HepG2 (cell line): Measurements from ENCODE around the gene CTNND2. TPM values are rescaled to one million over a fixed set of nuclear protein-coding genes. Genes with fewer than 3 reads are reported as not detected.

Source experiments
- ATAC-seq: fragments of 200-7000 bp; cut with Tn5 transposase; 3 replicates; pipeline ENCODE4 v1.9.1; 2020; ENCODE audit warnings: mild to moderate bottlenecking, moderate library complexity
- BruUV-seq: library from RNA; stranded (reverse); fragments of 400-500 nt; replicated peaks from 2 replicates; lab custom pipeline; 2021; lab: Mats Ljungman, UMichigan
- CTCF ChIA-PET: fragments of 300-600 bp; formaldehyde crosslinking; extraction: SDS; loops from one replicate; lab custom pipeline; 2021; ENCODE audit warnings: low total read pairs, inconsistent platforms, low intra/inter-chr PET ratio; lab: Yijun Ruan, JAX
- POLR2A ChIA-PET: fragments of 350-600 bp; sonication (Branson Sonifier 250); formaldehyde crosslinking; loops from one replicate; lab custom pipeline; 2020; ENCODE audit warnings: antibody characterized with exemption, inconsistent platforms; lab: Yijun Ruan, JAX
- DNase-seq: peaks from one replicate; pipeline ENCODE4 v3.0.0-alpha.2; 2015; ENCODE audit warnings: low spot score
- FAIRE-seq: peaks from 3 replicates; lab custom pipeline; 2011; peaks lifted over from hg19 to GRCh38; lab: Jason Lieb, UNC
- H2AFZ ChIP-seq: one replicate; pipeline ENCODE4 v1.6.1; 2011; ENCODE audit warnings: low read length, inconsistent platforms
- H3K27ac ChIP-seq: fragments of 300-600 bp; 3 replicates; pipeline ENCODE4 v1.8.0; 2011; ENCODE audit warnings: mixed run types, mild to moderate bottlenecking, mixed read lengths, low read length, inconsistent platforms; ENCODE audit not compliant: insufficient read depth; ENCODE audit errors: extremely low read length
- H3K27me3 ChIP-seq, 2 experiments: fragments of 200-600 bp in 1 of 2; 2 replicates in 1 of 2; 3 replicates in 1 of 2; pipeline versions ENCODE4 v1.6.0 to v1.8.0; 2011; ENCODE audit warnings: low read length in 2 of 2, mild to moderate bottlenecking in 2 of 2, moderate library complexity in 2 of 2, inconsistent platforms in 1 of 2; ENCODE audit not compliant: insufficient read depth in 2 of 2, control insufficient read depth in 1 of 2
- H3K36me3 ChIP-seq, 2 experiments: fragments of 200-600 bp in 1 of 2; replicated peaks in 1 of 2; 2 replicates in 1 of 2; 3 replicates in 1 of 2; pipeline versions ENCODE4 v1.5.1 to v1.8.0; 2011; ENCODE audit warnings: low read length in 2 of 2, inconsistent platforms in 1 of 2; ENCODE audit not compliant: insufficient read depth in 2 of 2, control insufficient read depth in 1 of 2
- H3K4me1 ChIP-seq: 2 replicates; pipeline ENCODE4 v1.5.1; 2012; ENCODE audit warnings: low read length, inconsistent platforms; ENCODE audit not compliant: insufficient read depth
- H3K4me2 ChIP-seq: 2 replicates; pipeline ENCODE4 v1.6.0; 2011; ENCODE audit warnings: low read depth, low read length, inconsistent platforms
- H3K4me3 ChIP-seq, 3 experiments: fragments of 200-600 bp in 1 of 3; sonication (generic), shearing (Covaris generic) in 1 of 3; replicated peaks in 1 of 3; 2 replicates each; pipeline ENCODE4 v1.5.1; 2011 to 2016; ENCODE audit warnings: low read length in 3 of 3, inconsistent platforms in 2 of 3, low read depth in 2 of 3, mild to moderate bottlenecking in 2 of 3, control low read depth in 1 of 3, mixed read lengths in 1 of 3; ENCODE audit not compliant: insufficient read depth in 1 of 3
- H3K79me2 ChIP-seq: one replicate; pipeline ENCODE4 v1.6.1; 2011; ENCODE audit warnings: low read length, inconsistent platforms; ENCODE audit not compliant: insufficient read depth
- H3K9ac ChIP-seq: 2 replicates; pipeline ENCODE4 v1.6.0; 2011; ENCODE audit warnings: mild to moderate bottlenecking, low read depth, low read length, inconsistent platforms; ENCODE audit not compliant: insufficient read depth
- H3K9me3 ChIP-seq: 2 replicates; pipeline ENCODE4 v1.5.1; 2012; ENCODE audit warnings: mild to moderate bottlenecking, low read length
- H4K20me1 ChIP-seq: 2 replicates; pipeline ENCODE4 v1.6.0; 2011; ENCODE audit warnings: inconsistent platforms, mild to moderate bottlenecking, low read length, moderate library complexity; ENCODE audit not compliant: insufficient read depth
- CENPX ChIP-seq: sonication (generic); formaldehyde crosslinking; IDR thresholded peaks from 2 replicates; pipeline ENCODE4 v1.9.0; 2021; ENCODE audit warnings: mild to moderate bottlenecking, missing genetic modification reagents, moderate library complexity
- EEA1 ChIP-seq: sonication (generic); formaldehyde crosslinking; IDR thresholded peaks from 2 replicates; pipeline ENCODE4 v1.5.1; 2020; ENCODE audit warnings: mild to moderate bottlenecking, missing genetic modification reagents, borderline replicate concordance
- ETV5 ChIP-seq: IDR thresholded peaks from 2 replicates; pipeline ENCODE4 v1.6.1; 2018; ENCODE audit warnings: missing biosample characterization, missing genetic modification reagents, inconsistent platforms, borderline replicate concordance
- FOXP1 ChIP-seq, 2 experiments: fragments of 450-650 bp in 1 of 2; IDR thresholded peaks; 2 replicates each; pipeline ENCODE4 v1.6.1; 2017 to 2018; ENCODE audit warnings: antibody characterized with exemption in 1 of 2
- HDAC1 ChIP-seq: sonication (generic); formaldehyde crosslinking; IDR thresholded peaks from 2 replicates; pipeline ENCODE4 v1.5.1; 2020; ENCODE audit warnings: mild to moderate bottlenecking, missing genetic modification reagents
- HNF4A ChIP-seq: sonication (generic); formaldehyde crosslinking; IDR thresholded peaks from 2 replicates; pipeline ENCODE4 v1.4.0; 2020; ENCODE audit warnings: missing genetic modification reagents
- IKZF4 ChIP-seq: sonication (generic); formaldehyde crosslinking; IDR thresholded peaks from 2 replicates; pipeline ENCODE4 v1.5.1; 2020; ENCODE audit warnings: borderline replicate concordance, mild to moderate bottlenecking, low read depth, missing genetic modification reagents; ENCODE audit errors: not compliant biosample characterization
- ISX ChIP-seq: sonication (generic); formaldehyde crosslinking; conservative IDR thresholded peaks from 2 replicates; pipeline ENCODE4 v1.5.0; 2020; ENCODE audit warnings: missing genetic modification reagents
- JARID2 ChIP-seq: sonication (generic); formaldehyde crosslinking; IDR thresholded peaks from 2 replicates; pipeline ENCODE4 v1.8.1; 2023; ENCODE audit warnings: missing genetic modification reagents, inconsistent platforms; ENCODE audit not compliant: insufficient replicate concordance
- KDM5B ChIP-seq: sonication (generic); formaldehyde crosslinking; IDR thresholded peaks from 2 replicates; pipeline ENCODE4 v1.4.0; 2020; ENCODE audit warnings: missing genetic modification reagents, mild to moderate bottlenecking, borderline replicate concordance
- RFX3 ChIP-seq: IDR thresholded peaks from 2 replicates; pipeline ENCODE4 v1.6.1; 2016; ENCODE audit warnings: missing biosample characterization, missing genetic modification reagents
- RFX5 ChIP-seq: IDR thresholded peaks from 2 replicates; pipeline ENCODE4 v1.6.1; 2011; ENCODE audit warnings: low read depth, low read length, improper control_type of control experiment
- SIX1 ChIP-seq: sonication (generic); formaldehyde crosslinking; IDR thresholded peaks from 2 replicates; pipeline ENCODE4 v1.4.0; 2020; ENCODE audit warnings: missing genetic modification reagents, borderline replicate concordance
- TEAD3 ChIP-seq: optimal IDR thresholded peaks from 2 replicates; pipeline ENCODE3; 2016; ENCODE audit warnings: borderline replicate concordance
- TOE1 ChIP-seq: sonication (generic); formaldehyde crosslinking; IDR thresholded peaks from 2 replicates; pipeline ENCODE4 v1.4.0; 2020; ENCODE audit warnings: mild to moderate bottlenecking, missing genetic modification reagents
- TOPORS ChIP-seq: sonication (generic); formaldehyde crosslinking; IDR thresholded peaks from 2 replicates; pipeline ENCODE4 v1.8.0; 2023; ENCODE audit warnings: mild to moderate bottlenecking, missing genetic modification reagents
- ZFX ChIP-seq: sonication (generic); formaldehyde crosslinking; IDR thresholded peaks from 2 replicates; pipeline ENCODE4 v1.4.0; 2020; ENCODE audit warnings: mild to moderate bottlenecking, low read depth, missing genetic modification reagents, moderate library complexity
- ZNF281 ChIP-seq: sonication (generic); formaldehyde crosslinking; IDR thresholded peaks from 2 replicates; pipeline ENCODE4 v1.4.0; 2020; ENCODE audit warnings: missing genetic modification reagents, borderline replicate concordance
- ZNF629 ChIP-seq: sonication (generic); formaldehyde crosslinking; conservative IDR thresholded peaks from 2 replicates; pipeline ENCODE4 v1.5.0; 2020; ENCODE audit warnings: missing genetic modification reagents
- WGBS: methylation state at CpG from one replicate; pipeline ENCODE4 v1.1.6; 2017; ENCODE audit warnings: low lambda C conversion rate; 5-methylcytosine and 5-hydroxymethylcytosine counted together
- in situ Hi-C: cut with HindIII; loops from 2 replicates; pipeline ENCODE4 v1.10.0; 2017; ENCODE audit warnings: low pct_unique_long_range_greater_than_20kb; ENCODE audit not compliant: extremely low pct_ligation_motif_present
- intact Hi-C: fragments of 100-400 bp; cut with micrococcal nuclease; formaldehyde crosslinking; loops from one replicate; pipeline ENCODE4 v1.10.0; 2022; ENCODE audit not compliant: unreplicated experiment
- polyA plus RNA-seq, 8 experiments: library from polyadenylated mRNA; depleted of rRNA in 3 of 8; stranded (reverse) in 7 of 8; unstranded in 1 of 8; fragments of >200 nt; fragmentation: Illumina TruSeq in 4 of 8; extraction: Trizol in 4 of 8; gene quantifications; 2 replicates each; pipeline versions ENCODE4 v1.2.1 to v1.2.3, GENCODE V29; 2011 to 2016; ENCODE audit warnings: low read depth in 4 of 8, missing spikeins in 1 of 8, mixed read lengths in 1 of 8; ENCODE audit not compliant: insufficient read depth in 1 of 8
- total RNA-seq, 5 experiments: library from RNA; depleted of rRNA; stranded (reverse); fragments of >200 nt; fragmentation: Illumina TruSeq; extraction: Trizol; gene quantifications; 2 replicates each; pipeline ENCODE4 v1.2.3, GENCODE V29; 2016; ENCODE audit warnings: low read depth in 1 of 5
- TF ChIP-seq, protein P1 (sequence below): sonication (generic); formaldehyde crosslinking; IDR thresholded peaks from 2 replicates; pipeline ENCODE4 v1.5.0; 2020; ENCODE audit warnings: mild to moderate bottlenecking, missing genetic modification reagents

CTNND2 gene
- total and polyA plus RNA-seq, 2 of the 13 experiments (the other 11 are each of a cell fraction or from before 2014, with no cell fraction given) = not detected

DNA sequence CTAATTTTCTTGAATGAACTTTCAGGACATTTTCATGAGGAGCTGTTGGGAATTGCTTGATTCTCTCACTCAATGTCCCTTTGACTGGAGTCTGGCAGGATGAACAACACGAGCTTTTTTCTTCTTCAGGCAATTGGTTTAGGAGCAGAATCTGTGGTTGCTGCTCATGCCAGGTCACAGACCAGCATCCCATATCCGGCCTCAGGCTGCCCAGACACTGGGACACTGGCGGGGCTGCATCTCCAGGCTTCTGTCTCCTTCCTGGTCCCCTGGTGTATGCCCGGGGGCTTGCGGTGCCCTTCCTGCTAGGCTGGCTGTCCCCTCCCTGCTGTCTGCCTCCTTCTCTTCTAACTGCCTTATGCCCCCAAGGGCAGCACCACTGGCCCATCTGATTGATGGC, 831.7 kb downstream of the CTNND2 start (continued):
- TF ChIP-seq JARID2 = no peak
- no peak for TF ChIP-seq HNF4A (CRISPR knock-in tag)
- TF ChIP-seq ETV5 (CRISPR knock-in tag) = no peak
- TF ChIP-seq CENPX (CRISPR knock-in tag) = no peak
- no peak for TF ChIP-seq HDAC1
- TF ChIP-seq ZNF629 (CRISPR knock-in tag) = no peak
- TF ChIP-seq RFX5 = no peak
- TF ChIP-seq EEA1 (CRISPR knock-in tag) = no peak
- TF ChIP-seq ZNF281 (CRISPR knock-in tag) = no peak
- no peak for TF ChIP-seq IKZF4 (CRISPR knock-in tag)
- TF ChIP-seq, all 625 proteins: peak for 0

DNA sequence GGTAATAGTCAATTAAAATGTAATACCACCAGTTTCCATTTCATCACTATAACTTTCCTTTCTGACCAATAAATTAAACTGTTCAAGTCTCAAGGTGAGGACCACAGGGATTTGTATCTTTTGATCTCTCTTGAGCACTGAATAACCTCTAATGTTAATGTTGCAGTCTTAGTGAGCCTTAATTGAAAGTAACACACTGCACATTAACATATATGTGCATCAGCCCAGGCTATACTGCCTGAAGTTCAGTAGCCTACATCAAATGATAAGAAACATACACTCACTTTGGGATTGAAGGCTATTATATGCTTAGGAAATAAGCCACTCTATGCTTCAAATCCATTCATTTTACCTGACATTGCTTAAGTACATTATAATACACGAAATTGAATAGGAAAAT, 832.2 kb downstream of the CTNND2 start:
- H2AFZ ChIP-seq = no peak overlapping the region
- ATAC-seq = no peak
- H4K20me1 ChIP-seq = no peaks in the 10 kb centered on the region
- in situ Hi-C loops = no loop called here
- H3K27me3 ChIP-seq = no peaks in the 10 kb centered on the region
- CTCF ChIA-PET = no interaction called here
- POLR2A ChIA-PET = no interaction called here
- no peak overlapping the region for H3K4me3 ChIP-seq
- WGBS = 0% methylated on average over 1 of the region's 1 CpG
- TF ChIP-seq ZFX (CRISPR knock-in tag) (no peak), TOPORS (no peak), TEAD3 (no peak), ISX (CRISPR knock-in tag) (no peak), KDM5B (CRISPR knock-in tag) (no peak), FOXP1 (IDR thresholded peaks at IDR 0.05) (no peak), FOXP1 (CRISPR knock-in tag; IDR thresholded peaks at IDR 0.05) (no peak), SIX1 (no peak), RFX3 (CRISPR knock-in tag) (no peak), TOE1 (CRISPR knock-in tag) (no peak)
- TF ChIP-seq, protein P1, sequence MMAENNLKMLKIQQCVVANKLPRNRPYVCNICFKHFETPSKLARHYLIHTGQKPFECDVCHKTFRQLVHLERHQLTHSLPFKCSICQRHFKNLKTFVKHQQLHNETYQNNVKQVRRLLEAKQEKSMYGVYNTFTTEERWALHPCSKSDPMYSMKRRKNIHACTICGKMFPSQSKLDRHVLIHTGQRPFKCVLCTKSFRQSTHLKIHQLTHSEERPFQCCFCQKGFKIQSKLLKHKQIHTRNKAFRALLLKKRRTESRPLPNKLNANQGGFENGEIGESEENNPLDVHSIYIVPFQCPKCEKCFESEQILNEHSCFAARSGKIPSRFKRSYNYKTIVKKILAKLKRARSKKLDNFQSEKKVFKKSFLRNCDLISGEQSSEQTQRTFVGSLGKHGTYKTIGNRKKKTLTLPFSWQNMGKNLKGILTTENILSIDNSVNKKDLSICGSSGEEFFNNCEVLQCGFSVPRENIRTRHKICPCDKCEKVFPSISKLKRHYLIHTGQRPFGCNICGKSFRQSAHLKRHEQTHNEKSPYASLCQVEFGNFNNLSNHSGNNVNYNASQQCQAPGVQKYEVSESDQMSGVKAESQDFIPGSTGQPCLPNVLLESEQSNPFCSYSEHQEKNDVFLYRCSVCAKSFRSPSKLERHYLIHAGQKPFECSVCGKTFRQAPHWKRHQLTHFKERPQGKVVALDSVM (CRISPR knock-in tag) = no peak
- TF ChIP-seq, all 625 proteins: peak for 0
- Histone ChIP-seq H3K79me2 (no peaks in the 10 kb centered on the region), H3K9me3 (no peaks in the 10 kb centered on the region), H3K4me1 (no peaks in the 10 kb centered on the region), H3K4me2 (no peak overlapping the region), H3K36me3 (no peaks in the 10 kb centered on the region), H3K27ac (no peak overlapping the region), H3K9ac (no peak overlapping the region)
- no TSS peak for BruUV-seq
- FAIRE-seq (no peak), DNase-seq (no peak)
- intact Hi-C loops = no loop called here
